AG08396 (cell line): ENCODE results near the gene ADGRD2.

Experiments
- DNase-seq: peaks from one replicate; pipeline ENCODE4 v3.0.0; 2012; ENCODE audit warnings: low spot score, mixed read lengths

The ADGRD2 gene

GRCh38 chr9:124457887-124458431 is 7.7 kb downstream of the ADGRD2 start:
- DNase-seq, result no peak

DNA sequence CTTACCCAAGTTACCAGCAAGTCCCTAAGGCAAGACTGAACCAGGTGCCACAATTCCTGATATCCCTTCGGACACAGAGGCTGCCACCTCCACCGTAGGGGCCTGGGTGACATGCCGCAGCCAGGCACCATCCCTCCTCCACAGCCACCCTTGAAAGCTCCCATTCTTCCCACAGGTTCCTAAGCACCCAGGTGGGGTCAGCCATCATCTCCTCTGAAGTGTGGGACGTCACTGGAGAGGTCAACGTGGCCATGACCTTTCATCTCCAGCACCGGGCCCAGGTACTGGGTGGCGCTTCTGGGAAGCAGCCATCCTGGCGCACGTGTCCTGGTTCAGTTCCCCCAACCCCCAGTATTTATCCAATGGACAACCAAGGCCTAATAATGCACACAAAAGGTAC is 8.2 kb downstream of the ADGRD2 start:
- no peak for DNase-seq

- DNase-seq, result no peak
Observed at GRCh38 chr9:124462739-124463138, 12.5 kb downstream of the ADGRD2 start.

GRCh38 chr9:124465736-124466135 is 15.5 kb downstream of the ADGRD2 start:
- no peak for DNase-seq

- no peak for DNase-seq
Observed at GRCh38 chr9:124467410-124468060, 17.3 kb downstream of the ADGRD2 start.

DNA sequence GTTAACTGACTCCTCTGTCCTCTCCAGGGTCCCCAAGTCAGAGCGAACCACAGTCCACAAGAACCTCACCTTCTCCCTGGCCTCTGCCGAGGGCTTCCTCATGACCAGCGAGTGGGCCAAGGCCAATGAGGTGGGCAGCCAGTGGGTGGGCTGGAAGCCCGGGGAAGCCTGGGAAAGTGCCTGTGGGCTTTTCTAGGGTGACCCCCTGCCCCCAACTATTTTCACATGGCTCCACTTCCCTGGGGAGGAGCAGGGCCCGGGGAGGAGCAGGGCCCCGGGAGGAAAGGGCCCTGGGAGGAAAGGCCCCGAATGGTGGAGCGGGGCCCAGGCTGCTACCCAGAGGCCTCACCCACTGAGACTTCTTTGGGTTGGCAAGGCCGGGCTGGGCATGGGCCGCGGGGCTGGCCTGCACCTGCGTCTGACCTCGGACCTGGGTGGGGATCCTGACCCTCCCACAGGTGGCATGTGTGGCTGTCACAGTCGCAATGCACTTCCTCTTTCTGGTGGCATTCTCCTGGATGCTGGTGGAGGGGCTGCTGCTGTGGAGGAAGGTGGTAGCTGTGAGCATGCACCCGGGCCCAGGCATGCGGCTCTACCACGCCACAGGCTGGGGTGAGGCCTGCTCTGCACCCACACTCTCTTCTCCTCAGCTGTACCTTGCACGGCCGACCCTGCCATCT is 17.9 kb downstream of the ADGRD2 start:
- no peak for DNase-seq

DNA sequence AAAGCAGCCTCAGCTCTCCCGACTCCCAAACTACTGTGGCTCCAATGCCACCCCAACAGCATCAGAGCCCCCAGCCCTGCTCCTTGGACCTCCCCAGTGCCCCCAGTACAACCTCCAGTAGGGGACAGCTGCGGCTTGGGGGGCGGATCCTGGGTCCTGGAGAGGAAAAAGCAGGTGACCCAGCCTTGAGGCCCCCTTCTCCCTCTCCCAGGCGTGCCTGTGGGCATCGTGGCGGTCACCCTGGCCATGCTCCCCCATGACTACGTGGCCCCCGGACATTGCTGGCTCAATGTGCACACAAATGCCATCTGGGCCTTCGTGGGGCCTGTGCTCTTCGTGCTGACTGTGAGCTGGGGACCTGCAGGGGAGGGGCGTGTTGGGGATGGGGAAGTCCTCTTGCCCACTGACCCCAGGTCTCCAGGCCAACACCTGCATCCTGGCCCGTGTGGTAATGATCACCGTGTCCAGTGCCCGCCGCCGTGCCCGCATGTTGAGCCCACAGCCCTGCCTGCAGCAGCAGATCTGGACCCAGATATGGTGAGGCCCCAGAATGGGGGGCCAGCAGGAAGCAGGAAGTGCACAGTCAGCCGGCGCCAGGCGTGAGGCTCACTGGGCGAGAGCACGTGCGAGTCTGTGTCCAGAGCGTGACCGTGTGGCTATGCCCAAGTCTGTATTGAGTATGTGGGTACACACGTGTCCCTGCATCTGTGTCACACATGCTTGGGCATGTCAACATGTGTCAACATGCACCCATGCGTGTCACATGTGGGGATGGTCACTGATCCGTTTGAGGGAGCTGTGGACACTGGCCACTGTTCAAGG is 19.0 kb downstream of the ADGRD2 start:
- DNase-seq, result no peak

DNA sequence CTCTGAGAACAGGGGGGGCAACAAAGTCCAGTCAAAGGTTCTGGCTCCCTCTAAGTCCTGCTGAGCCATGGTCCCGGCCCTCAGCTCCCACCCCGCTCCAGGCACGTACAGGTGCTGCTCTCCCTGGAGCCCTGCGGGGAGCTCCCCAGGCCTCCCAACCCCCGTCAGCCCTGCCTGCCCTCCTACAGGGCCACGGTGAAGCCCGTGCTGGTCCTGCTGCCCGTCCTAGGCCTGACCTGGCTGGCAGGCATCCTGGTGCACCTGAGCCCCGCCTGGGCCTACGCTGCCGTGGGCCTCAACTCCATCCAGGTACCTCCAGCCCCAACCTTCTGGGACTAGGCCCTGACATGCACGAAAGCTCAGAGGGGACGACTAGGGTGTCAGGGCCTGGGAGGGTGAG is 20.1 kb downstream of the ADGRD2 start:
- DNase-seq, result no peak

GRCh38 chr9:124470726-124471125 is 20.5 kb downstream of the ADGRD2 start:
- DNase-seq, result no peak

DNA sequence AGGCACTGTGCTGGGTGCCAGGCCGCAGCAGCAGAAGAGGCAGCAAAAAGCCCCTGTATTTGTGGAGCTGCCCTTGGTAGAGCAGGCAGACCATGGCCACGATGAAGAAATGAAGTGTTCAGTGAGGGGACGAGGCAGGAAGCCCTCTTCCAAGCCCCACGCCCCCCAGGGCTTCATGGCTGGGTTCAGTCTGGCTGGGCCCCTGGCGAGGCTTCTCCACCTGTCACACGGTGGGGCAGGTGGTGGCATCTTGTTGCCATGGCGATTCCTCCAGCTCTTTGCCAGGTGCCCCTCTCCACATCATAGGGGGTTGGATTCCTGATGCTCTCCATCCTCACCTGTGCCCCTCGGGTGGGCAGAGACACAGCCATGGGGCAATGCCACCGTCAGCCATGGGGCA is 21.5 kb downstream of the ADGRD2 start:
- no peak for DNase-seq

DNA sequence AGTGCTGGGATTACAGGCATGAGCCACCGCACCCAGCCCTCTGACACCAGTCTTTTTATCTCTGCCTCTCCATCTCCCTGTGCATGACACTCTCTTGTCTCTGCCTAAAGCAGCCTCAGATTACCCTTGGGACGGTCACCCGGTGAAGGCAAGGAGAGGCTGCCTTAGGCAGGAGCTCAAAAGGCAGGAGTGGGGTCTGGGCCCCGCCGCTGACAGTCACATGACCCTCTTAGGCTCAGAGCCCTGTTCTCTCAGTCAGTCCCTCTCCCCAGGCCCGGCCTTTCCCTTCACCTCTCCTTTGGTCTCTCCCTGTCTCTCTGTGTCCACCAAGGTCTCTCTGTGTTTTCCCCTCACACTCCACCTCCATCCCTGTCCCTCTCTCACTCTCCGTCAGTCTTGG is 22.5 kb downstream of the ADGRD2 start:
- no peak for DNase-seq

DNA sequence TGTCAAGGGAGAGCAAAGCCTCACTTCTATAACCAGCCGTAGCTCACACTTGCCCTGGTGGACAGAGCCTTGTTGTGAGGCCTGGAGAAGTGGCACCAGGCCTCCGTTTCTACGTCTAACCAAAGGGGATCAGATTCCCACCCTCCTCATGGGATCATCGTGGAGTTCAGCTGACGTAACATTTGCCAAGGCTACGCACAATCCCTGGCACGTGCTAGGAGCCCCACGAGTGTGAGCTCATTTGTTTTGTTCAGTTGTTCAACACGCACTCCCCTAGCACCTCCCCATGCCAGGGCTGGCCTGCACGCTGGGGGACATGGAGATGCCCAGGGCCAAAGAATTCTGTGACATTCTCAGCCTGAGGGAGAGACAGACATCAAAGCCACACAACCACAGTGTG is 23.1 kb downstream of the ADGRD2 start:
- DNase-seq, result no peak

- DNase-seq, result no peak
Observed at GRCh38 chr9:124474151-124474550, 23.9 kb downstream of the ADGRD2 start.

GRCh38 chr9:124475158-124475867 is 25.1 kb downstream of the ADGRD2 start:
- DNase-seq, result no peak

DNA sequence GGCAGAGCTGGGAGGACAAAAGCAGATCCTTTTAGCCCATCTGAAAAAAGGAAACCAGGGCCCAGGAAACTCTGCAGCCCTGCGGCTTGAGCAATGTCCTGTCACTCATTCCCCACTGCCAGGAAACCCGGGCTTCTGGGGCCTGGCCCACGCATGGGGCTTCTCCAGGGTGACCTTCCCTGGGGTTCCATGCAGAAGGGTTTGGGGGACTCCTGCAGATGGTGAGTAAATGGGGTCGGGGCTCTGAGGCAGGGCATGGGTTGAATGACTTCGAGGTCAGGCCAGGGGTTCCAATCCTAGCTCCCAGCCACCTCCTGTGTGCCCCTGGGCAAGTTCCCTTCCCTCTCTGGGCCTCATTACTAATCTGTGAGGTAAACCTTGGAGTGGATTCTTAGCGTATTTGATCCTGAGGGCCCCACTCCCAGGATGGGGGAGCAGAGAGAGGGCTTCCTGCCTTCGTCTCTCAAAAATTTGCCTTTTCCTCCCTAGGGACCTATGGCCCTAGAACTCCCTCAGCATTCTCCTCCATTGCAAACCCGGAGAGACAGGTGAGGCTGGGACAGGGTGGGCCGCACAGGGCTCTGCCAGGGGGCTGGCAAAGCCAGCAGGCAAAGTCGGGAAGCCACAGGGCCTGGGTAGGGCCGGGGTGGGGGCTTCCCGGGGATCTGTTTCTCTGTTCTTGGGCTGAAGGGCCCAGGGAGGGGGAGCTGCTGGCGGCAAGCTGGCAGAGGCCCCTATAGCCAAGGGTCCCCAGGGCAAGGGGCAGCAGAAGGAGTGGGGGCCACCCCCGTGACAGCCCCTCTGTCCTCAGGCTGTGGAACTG is 25.8 kb downstream of the ADGRD2 start:
- DNase-seq, result no peak

DNA sequence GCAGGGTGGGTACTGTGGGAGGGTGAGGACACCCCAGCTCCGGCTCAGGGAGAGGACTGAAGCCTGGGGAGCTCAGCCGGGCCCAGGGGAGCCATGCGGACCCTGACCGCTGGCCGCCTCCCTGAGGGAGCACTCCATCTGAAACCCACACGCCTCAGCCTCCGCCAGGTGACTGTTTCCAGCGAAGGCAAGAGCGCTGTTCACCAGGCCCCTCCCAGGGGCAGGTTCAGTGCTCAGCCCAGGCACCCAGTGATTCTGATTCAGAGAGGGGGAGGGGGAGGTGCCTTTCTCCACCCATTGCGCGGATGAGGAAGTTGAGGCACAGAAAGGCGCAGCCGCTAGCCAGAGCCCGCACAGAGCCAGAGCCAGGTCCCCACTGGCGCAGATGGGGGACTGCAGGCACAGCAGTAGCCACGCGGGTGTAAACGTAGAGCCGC is 27.0 kb downstream of the ADGRD2 start:
- DNase-seq, result no peak

- DNase-seq, result no peak
Observed at GRCh38 chr9:124477648-124478285, 27.5 kb downstream of the ADGRD2 start.

DNA sequence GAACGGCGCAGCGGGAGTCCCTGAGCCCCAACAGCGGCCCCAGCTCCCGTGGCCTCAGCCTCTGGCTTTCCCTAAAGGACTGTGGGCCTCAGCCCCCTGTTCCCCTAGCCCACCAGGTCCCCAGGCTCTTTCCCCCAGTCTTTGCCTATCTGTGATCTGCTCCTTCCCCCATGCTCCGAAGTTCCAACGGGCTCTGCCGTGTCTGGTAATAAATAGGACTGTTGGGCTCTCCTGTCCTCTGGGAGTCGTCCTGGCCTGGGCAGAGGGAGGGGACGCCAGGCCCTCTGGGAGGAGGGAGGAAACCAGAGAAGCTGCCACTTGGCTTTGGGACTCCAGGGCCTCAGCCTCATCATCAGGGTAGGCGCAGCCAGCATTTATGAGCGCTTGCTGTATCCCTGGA is 28.1 kb downstream of the ADGRD2 start:
- DNase-seq, result no peak

DNA sequence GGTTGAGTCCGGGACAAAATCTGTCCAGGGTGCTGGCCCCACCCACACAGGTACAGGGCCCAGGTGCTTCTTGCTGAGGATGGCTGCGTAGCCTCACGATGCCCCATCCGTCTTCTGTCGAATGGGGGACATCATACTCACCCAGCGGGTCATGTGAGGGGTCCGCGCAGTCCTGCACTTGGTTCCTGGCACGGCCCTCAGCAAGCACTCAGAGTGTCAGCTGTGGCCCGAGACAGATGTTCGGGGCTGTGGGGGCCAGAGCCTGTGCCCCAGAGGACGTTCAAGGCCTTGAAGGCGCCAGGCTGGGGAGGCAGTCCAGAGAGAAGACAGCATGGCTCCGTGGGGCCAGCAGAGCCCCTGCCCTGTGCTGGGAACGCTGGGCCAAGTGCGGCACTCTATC is 29.1 kb downstream of the ADGRD2 start:
- DNase-seq, result no peak

DNA sequence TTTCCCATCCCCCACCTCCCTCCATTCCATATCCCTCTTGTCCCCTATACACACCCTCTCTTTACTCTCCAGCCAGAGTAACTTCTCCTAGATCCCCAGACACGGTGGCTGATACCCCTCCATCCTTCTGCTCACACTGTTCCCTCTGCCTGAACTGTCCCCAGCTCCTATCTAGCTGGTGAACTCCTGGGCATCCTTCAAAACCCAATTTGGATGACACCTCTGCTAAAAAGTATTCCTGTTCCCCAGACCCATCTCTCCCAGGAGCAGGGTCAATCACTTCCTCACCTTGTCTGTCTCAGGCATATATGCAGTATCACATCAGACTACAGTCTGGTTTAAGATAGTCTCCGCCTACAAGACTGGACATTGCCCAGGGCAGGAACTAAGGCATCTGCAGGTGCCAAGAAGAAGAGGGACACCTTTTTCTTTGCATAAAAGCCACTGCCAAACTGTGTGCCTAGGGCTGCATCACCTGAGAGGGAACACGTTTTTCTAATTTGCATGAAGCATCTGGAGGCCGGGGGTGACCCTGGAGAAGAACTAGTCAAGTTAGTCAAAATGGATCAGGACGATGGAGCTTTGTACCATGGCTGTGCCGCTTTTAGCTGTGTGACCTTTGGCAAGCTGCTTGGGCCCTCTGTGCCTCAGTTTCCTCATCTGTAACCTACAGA is 29.8 kb downstream of the ADGRD2 start:
- no peak for DNase-seq
